Gastrocnemius medialis (tissue), 4 donors: ENCODE data around the gene RMI2.

Experiments used
- CTCF ChIP-seq, 5 experiments: fragments of 450-650 bp in 3 of 5; fragments of 200-600 bp in 2 of 5; sonication (generic) in 2 of 5; IDR thresholded peaks in 4 of 5; conservative IDR thresholded peaks in 1 of 5; 1 replicate in 4 of 5; 2 replicates in 1 of 5; pipeline ENCODE4 v1.5.1; 2016 to 2019; ENCODE audit warnings: antibody characterized with exemption in 5 of 5, mild to moderate bottlenecking in 3 of 5, moderate library complexity in 3 of 5
- POLR2A ChIP-seq, 2 donors: fragments of 450-650 bp; IDR thresholded peaks; one replicate each; pipeline ENCODE4 v1.6.1; 2017; ENCODE audit warnings: antibody characterized with exemption in 2 of 2, mild to moderate bottlenecking in 2 of 2, moderate library complexity in 2 of 2

- TF ChIP-seq CTCF (IDR thresholded peaks at IDR 0.05 in 4 of 5, conservative IDR thresholded peaks at IDR 0.05 in 1 of 5) (no peak), POLR2A (IDR thresholded peaks at IDR 0.05) (no peak)
Measured at GRCh38 chr16:11310997-11311561, 34.2 kb upstream of the RMI2 start.
